Ammon's horn (tissue), 1 donor: ENCODE data around the gene MMP26.

ENCODE experiments used
- DNase-seq: peaks from one replicate; pipeline ENCODE4 v3.0.0-alpha.2; 2016; ENCODE audit warnings: low spot score

Gene MMP26

GRCh38 chr11:4704054-4704789 lies at the start of gene MMP26:
Gene MMP26 (plus strand): TSS chr11:4704784.
- DNase-seq = no peak

- DNase-seq = no peak
These were observed 45.7 kb upstream of the MMP26 start for GRCh38 chr11:4658629-4659445.

GRCh38 chr11:4662876-4663275 lies 41.7 kb upstream of the MMP26 start:
- DNase-seq = no peak

- DNase-seq = no peak
These were observed 40.4 kb upstream of the MMP26 start for GRCh38 chr11:4664183-4664582.

- no peak for DNase-seq
These were observed 39.8 kb upstream of the MMP26 start for GRCh38 chr11:4664786-4665185.

- no peak for DNase-seq
These were observed 39.2 kb upstream of the MMP26 start for GRCh38 chr11:4665424-4665823.

GRCh38 chr11:4671741-4672140 lies 32.8 kb upstream of the MMP26 start:
- no peak for DNase-seq

GRCh38 chr11:4672470-4672869 lies 32.1 kb upstream of the MMP26 start:
- no peak for DNase-seq

- DNase-seq = no peak
These were observed 30.8 kb upstream of the MMP26 start for GRCh38 chr11:4673781-4674180.

GRCh38 chr11:4677948-4678347 lies 26.6 kb upstream of the MMP26 start:
- DNase-seq = no peak

GRCh38 chr11:4680341-4680740 lies 24.2 kb upstream of the MMP26 start:
- no peak for DNase-seq

- DNase-seq = no peak
These were observed 21.8 kb upstream of the MMP26 start for GRCh38 chr11:4682623-4683419.

- no peak for DNase-seq
These were observed 19.8 kb upstream of the MMP26 start for GRCh38 chr11:4684631-4685285.

- DNase-seq = no peak
These were observed 9.1 kb upstream of the MMP26 start for GRCh38 chr11:4695442-4695841.

- DNase-seq = no peak
These were observed 7.0 kb upstream of the MMP26 start, which contains the start of gene OR51E2 for GRCh38 chr11:4697585-4697984. Gene OR51E2 (minus strand): TSS chr11:4697853. CDS start chr11:4682711, 15,142 bp downstream.

- no peak for DNase-seq
These were observed 4.7 kb upstream of the MMP26 start for GRCh38 chr11:4699697-4700435.

GRCh38 chr11:4700436-4700820 lies 4.2 kb upstream of the MMP26 start:
- no peak for DNase-seq

GRCh38 chr11:4704790-4705334 lies 278 bp downstream of the MMP26 start:
- no peak for DNase-seq

- DNase-seq = peak; percentile 34
These were observed 8.7 kb downstream of the MMP26 start for GRCh38 chr11:4713241-4713640.

GRCh38 chr11:4714300-4714699 lies 9.7 kb downstream of the MMP26 start:
- DNase-seq = no peak
